IMR-90 (cell line): ENCODE results near the gene TCEA2.

Experiments
- BHLHE40 ChIP-seq: fragments of 150-350 bp; IDR thresholded peaks from 2 replicates; pipeline ENCODE4 v1.6.1; 2016; ENCODE audit warnings: mild to moderate bottlenecking, low read depth, low read length
- CEBPB ChIP-seq: IDR thresholded peaks from 2 replicates; pipeline ENCODE4 v1.6.1; 2012; ENCODE audit warnings: low read depth, low read length, improper control_type of control experiment
- CHD1 ChIP-seq: IDR thresholded peaks from 2 replicates; pipeline ENCODE4 v1.6.1; 2012; ENCODE audit warnings: low read depth, low read length, improper control_type of control experiment
- CTCF ChIP-seq: conservative IDR thresholded peaks from 2 replicates; pipeline ENCODE4 v1.5.1; 2012; ENCODE audit warnings: mild to moderate bottlenecking, low read depth, low read length, improper control_type of control experiment
- FOS ChIP-seq: fragments of 150-350 bp; IDR thresholded peaks from 2 replicates; pipeline ENCODE4 v1.6.1; 2016; ENCODE audit warnings: low read depth, low read length
- NFE2L2 ChIP-seq: fragments of 150-350 bp; IDR thresholded peaks from 2 replicates; pipeline ENCODE4 v1.6.1; 2016; ENCODE audit warnings: low read depth, mild to moderate bottlenecking, low read length
- POLR2A ChIP-seq: IDR thresholded peaks from 2 replicates; pipeline ENCODE4 v1.6.1; 2012; ENCODE audit warnings: mild to moderate bottlenecking, low read depth, low read length
- RAD21 ChIP-seq: IDR thresholded peaks from 2 replicates; pipeline ENCODE4 v1.6.1; 2012; ENCODE audit warnings: low read length, improper control_type of control experiment
- SMC3 ChIP-seq: fragments of 150-350 bp; IDR thresholded peaks from 2 replicates; pipeline ENCODE4 v1.6.1; 2016; ENCODE audit warnings: low read depth, mild to moderate bottlenecking, antibody characterized with exemption, low read length, moderate library complexity
- USF2 ChIP-seq: fragments of 150-350 bp; IDR thresholded peaks from 2 replicates; pipeline ENCODE4 v1.6.1; 2017; ENCODE audit warnings: mild to moderate bottlenecking, antibody characterized with exemption, low read length, low read depth

- TF ChIP-seq CTCF, result no peak
- TF ChIP-seq POLR2A, result no peak
- TF ChIP-seq RAD21, result no peak
- no peak for TF ChIP-seq BHLHE40
- TF ChIP-seq USF2, result no peak
- TF ChIP-seq SMC3, result no peak
- no peak for TF ChIP-seq CEBPB
- TF ChIP-seq FOS, result no peak
- no peak for TF ChIP-seq NFE2L2
- TF ChIP-seq CHD1, result no peak
Observed at GRCh38 chr20:64099086-64099786, 36.2 kb downstream of the TCEA2 start.
